Gastrocnemius medialis (tissue), 4 donors: ENCODE results near the gene LIPT2. TPM values are rescaled to one million over a fixed set of nuclear protein-coding genes. Genes with fewer than 3 reads are reported as not detected.

Experiments used
- ATAC-seq, 2 donors: fragments of 150-250 bp; one replicate each; pipeline ENCODE4 v1.9.1; 2016
- DNase-seq, 2 donors: peaks; one replicate each; pipeline ENCODE4 v3.0.0-alpha.2; 2019
- H3K27ac ChIP-seq, 4 donors: fragments of 200-600 bp; sonication (generic); 1 replicate in 1 of 4; 2 replicates in 3 of 4; pipeline ENCODE4 v1.5.1; 2016 to 2018; ENCODE audit warnings: mild to moderate bottlenecking in 2 of 4, moderate library complexity in 1 of 4
- H3K27me3 ChIP-seq, 3 donors: fragments of 200-600 bp; sonication (generic) in 2 of 3; 1 replicate in 1 of 3; 2 replicates in 2 of 3; pipeline versions ENCODE4 v1.5.1 to v1.6.0; 2016 to 2019; ENCODE audit warnings: mild to moderate bottlenecking in 1 of 3, moderate library complexity in 1 of 3
- H3K36me3 ChIP-seq, 2 donors: fragments of 200-600 bp; sonication (generic) in 1 of 2; one replicate each; pipeline ENCODE4 v1.5.1; 2017 to 2018
- H3K4me1 ChIP-seq, 2 donors: fragments of 200-600 bp; sonication (generic) in 1 of 2; one replicate each; pipeline ENCODE4 v1.5.1; 2016 to 2017; ENCODE audit warnings: mild to moderate bottlenecking in 2 of 2
- H3K4me3 ChIP-seq, 4 donors: fragments of 200-600 bp; sonication (generic) in 3 of 4; 1 replicate in 1 of 4; 2 replicates in 3 of 4; pipeline ENCODE4 v1.5.1; 2016 to 2019; ENCODE audit warnings: mild to moderate bottlenecking in 2 of 4
- H3K9me3 ChIP-seq, 3 donors: fragments of 200-600 bp; sonication (generic) in 2 of 3; 1 replicate in 1 of 3; 2 replicates in 2 of 3; pipeline ENCODE4 v1.5.1; 2016 to 2019
- CTCF ChIP-seq, 5 experiments: fragments of 450-650 bp in 3 of 5; fragments of 200-600 bp in 2 of 5; sonication (generic) in 2 of 5; IDR thresholded peaks in 4 of 5; conservative IDR thresholded peaks in 1 of 5; 1 replicate in 4 of 5; 2 replicates in 1 of 5; pipeline ENCODE4 v1.5.1; 2016 to 2019; ENCODE audit warnings: antibody characterized with exemption in 5 of 5, mild to moderate bottlenecking in 3 of 5, moderate library complexity in 3 of 5
- POLR2A ChIP-seq, 2 donors: fragments of 450-650 bp; IDR thresholded peaks; one replicate each; pipeline ENCODE4 v1.6.1; 2017; ENCODE audit warnings: antibody characterized with exemption in 2 of 2, mild to moderate bottlenecking in 2 of 2, moderate library complexity in 2 of 2
- in situ Hi-C, 4 donors: fragments of 200-750 bp; cut with MboI; loops; one replicate each; pipeline versions ENCODE4 v1.15.0 to v1.8.0; 2017; ENCODE audit warnings: low sequenced_read_pairs in 4 of 4
- intact Hi-C: fragments of 100-400 bp; cut with DNase I; formaldehyde crosslinking; loops from one replicate; pipeline ENCODE4 v1.15.1; 2023; ENCODE audit warnings: low total_unique reads
- total RNA-seq, 4 donors: library from RNA; depleted of rRNA; stranded (reverse); fragments of >200 nt; gene quantifications; one replicate each; pipeline versions ENCODE4 v1.1.0 to v1.2.3, GENCODE V29; 2016

The LIPT2 gene
- total RNA-seq, 4 donors from 2014 or later, result 3.5 to 11.2 (median 8.3) TPM

- TF ChIP-seq POLR2A (IDR thresholded peaks at IDR 0.05) (no peak), CTCF (IDR thresholded peaks at IDR 0.05 in 4 of 5, conservative IDR thresholded peaks at IDR 0.05 in 1 of 5) (no peak)
- Histone ChIP-seq H3K36me3 (no peaks in the 10 kb centered on the region), H3K4me1 (no peaks in the 10 kb centered on the region), H3K4me3 (no peak overlapping the region), H3K27me3 (no peaks in the 10 kb centered on the region), H3K27ac (no peak overlapping the region), H3K9me3 (no peaks in the 10 kb centered on the region)
- DNase-seq, result no peak
- intact Hi-C loops (no loop called here), in situ Hi-C loops (no loop called here)
- no peak for ATAC-seq
Observed at GRCh38 chr11:74480688-74481417, 12.7 kb downstream of the LIPT2 start.

GRCh38 chr11:74479732-74480123, 13.8 kb downstream of the LIPT2 start:
- no peaks in the 10 kb centered on the region for H3K27me3 ChIP-seq
- H3K4me1 ChIP-seq, result no peaks in the 10 kb centered on the region
- no peaks in the 10 kb centered on the region for H3K36me3 ChIP-seq
- DNase-seq (no peak), ATAC-seq (no peak)
- H3K4me3 ChIP-seq, result no peak overlapping the region
- H3K27ac ChIP-seq, result no peak overlapping the region
- intact Hi-C loops (loop anchor here (10.0 kb wide), 1 partner anchor 525 kb away; the partner anchor contains the start of gene DNAJB13), in situ Hi-C loops (no loop called here)
- TF ChIP-seq POLR2A (IDR thresholded peaks at IDR 0.05), result no peak
- no peak for TF ChIP-seq CTCF (IDR thresholded peaks at IDR 0.05 in 4 of 5, conservative IDR thresholded peaks at IDR 0.05 in 1 of 5)
- no peaks in the 10 kb centered on the region for H3K9me3 ChIP-seq

GRCh38 chr11:74478877-74479731, 14.4 kb downstream of the LIPT2 start:
- Histone ChIP-seq H3K36me3 (no peaks in the 10 kb centered on the region), H3K4me1 (no peaks in the 10 kb centered on the region), H3K9me3 (no peaks in the 10 kb centered on the region), H3K4me3 (no peak overlapping the region), H3K27ac (no peak overlapping the region), H3K27me3 (no peaks in the 10 kb centered on the region)
- ATAC-seq (no peak), DNase-seq (no peak)
- TF ChIP-seq POLR2A (IDR thresholded peaks at IDR 0.05), result no peak
- TF ChIP-seq CTCF (IDR thresholded peaks at IDR 0.05 in 4 of 5, conservative IDR thresholded peaks at IDR 0.05 in 1 of 5), result no peak
- intact Hi-C loops (loop anchor here (10.0 kb wide), 1 partner anchor 524 kb away; the partner anchor contains the start of gene DNAJB13), in situ Hi-C loops (no loop called here)

- H3K27ac ChIP-seq, result no peak overlapping the region
- in situ Hi-C loops, result no loop called here
- H3K4me3 ChIP-seq, result no peak overlapping the region
- no peaks in the 10 kb centered on the region for H3K4me1 ChIP-seq
- TF ChIP-seq CTCF (IDR thresholded peaks at IDR 0.05 in 4 of 5, conservative IDR thresholded peaks at IDR 0.05 in 1 of 5) (no peak), POLR2A (IDR thresholded peaks at IDR 0.05) (no peak)
- no peaks in the 10 kb centered on the region for H3K27me3 ChIP-seq
- H3K9me3 ChIP-seq, result no peaks in the 10 kb centered on the region
- no peak for ATAC-seq
- DNase-seq, result no peak
- intact Hi-C loops, result loop anchor here (10.0 kb wide), 1 partner anchor 522 kb away; the partner anchor contains the start of gene DNAJB13
- H3K36me3 ChIP-seq, result no peaks in the 10 kb centered on the region
Observed at GRCh38 chr11:74476536-74476935, 17.0 kb downstream of the LIPT2 start.
